Stimulated activated CD4-positive, alpha-beta T cell treated with anti-CD3 and anti-CD28 coated beads, TNF-alpha, amount 100 ng/mL, for 24 hours (primary cell): ENCODE data around the gene ZNF284.

Experiments used
- DNase-seq, 3 experiments: peaks; one replicate each; pipeline ENCODE4 v3.0.0-alpha.2; 2020; ENCODE audit warnings: low read depth in 3 of 3

The ZNF284 gene

DNA sequence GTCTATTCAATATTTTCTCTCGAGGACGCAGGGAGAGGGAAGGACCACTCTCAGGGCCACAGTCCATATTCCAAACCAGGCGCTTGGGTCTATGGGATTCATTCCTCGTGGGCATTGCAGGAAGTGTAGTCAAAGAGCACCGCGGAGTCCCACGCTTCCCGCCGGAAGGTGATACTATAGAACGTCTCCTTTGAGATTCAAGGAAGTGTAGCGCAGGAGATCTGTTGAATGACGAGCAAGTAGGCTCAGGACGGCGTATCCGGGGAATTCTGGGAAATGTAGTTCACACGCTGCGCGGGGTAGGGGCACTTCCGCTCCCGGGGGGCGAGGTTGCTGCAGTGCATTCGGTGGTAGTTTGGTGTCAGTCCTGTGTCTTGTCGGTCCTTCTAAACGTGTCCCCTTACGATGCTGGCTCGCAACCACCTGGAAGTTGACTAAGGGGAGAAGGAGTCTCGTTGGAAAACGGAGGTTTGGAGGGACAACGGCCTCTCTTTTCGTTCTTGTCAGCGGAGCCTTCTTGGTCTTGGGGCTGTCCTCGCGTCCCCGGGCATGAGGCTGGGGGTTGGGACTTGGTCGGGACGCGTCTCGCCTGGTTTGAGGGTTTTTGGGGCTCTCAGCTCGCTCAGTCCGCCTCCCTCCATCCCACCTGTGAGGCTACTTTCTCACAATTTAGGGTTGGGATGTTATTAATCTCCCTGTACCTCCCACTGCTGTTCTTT, at the start of gene ZNF284:
Gene ZNF284 (plus strand): TSS at position 336 of the 719 bp plus-strand sequence. CDS start 4,231 bp downstream, outside the sequence.
- peak; percentile 71 to 80 (median 79) for DNase-seq

DNA sequence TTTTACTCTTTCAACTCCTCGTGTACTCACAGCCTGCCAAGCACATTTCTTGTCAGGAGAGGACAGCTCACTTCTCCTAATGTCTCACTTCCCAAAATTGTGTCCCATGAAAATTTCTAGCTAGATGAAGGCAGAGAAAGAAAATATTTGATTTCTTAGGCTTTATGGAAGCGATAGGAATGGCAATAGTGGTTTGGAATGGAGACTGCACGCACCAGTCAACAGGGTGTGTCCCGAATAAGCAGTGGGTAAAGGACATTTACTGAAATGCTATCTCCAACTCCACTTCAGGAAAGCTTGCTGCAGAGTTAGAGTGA, 47.1 kb upstream of the ZNF284 start:
- no peak for DNase-seq

DNA sequence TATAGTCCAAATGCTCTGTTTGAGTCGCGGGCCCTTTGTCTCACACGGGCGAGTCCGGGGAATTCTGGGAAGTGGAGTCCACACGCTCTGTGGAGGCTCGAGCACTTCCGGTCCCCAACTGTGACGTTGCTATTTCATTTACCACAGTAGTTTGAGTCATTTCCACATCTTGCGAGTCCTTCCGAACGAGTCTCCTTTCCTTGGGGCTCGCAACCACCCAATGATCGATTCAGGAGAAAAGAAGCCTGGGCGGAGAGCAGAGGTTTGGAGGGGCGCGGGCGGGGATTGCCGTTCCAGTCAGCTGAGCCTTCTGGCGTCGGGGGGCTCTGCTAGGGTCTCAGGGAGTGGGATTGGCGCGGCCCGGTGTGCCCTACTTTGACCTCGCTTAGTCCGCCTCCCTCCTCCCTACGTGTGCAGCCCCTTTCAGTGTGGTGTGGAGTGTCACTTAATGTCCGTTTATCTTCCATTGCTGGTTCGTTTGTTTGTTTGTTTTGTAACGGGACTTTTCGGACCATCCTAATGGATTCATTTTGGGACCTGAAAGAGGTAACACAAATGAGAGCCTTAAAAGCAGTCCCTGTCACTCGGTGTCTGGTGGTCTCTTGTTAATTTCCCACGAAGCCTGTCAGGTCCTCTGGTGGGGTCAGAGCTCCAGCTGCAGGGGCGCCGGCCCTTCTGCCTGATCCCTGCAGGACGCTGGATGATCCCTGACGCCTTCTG, 46.6 kb upstream of the ZNF284 start, which contains the start of gene ZNF222:
Gene ZNF222 (plus strand): TSS at position 163 of the 720 bp plus-strand sequence. CDS start 58 bp downstream, at position 221.
- peak; percentile 55 to 74 (median 72) for DNase-seq

- DNase-seq: no peak
These were observed 45.3 kb upstream of the ZNF284 start for GRCh38 chr19:44026622-44027021.

DNA sequence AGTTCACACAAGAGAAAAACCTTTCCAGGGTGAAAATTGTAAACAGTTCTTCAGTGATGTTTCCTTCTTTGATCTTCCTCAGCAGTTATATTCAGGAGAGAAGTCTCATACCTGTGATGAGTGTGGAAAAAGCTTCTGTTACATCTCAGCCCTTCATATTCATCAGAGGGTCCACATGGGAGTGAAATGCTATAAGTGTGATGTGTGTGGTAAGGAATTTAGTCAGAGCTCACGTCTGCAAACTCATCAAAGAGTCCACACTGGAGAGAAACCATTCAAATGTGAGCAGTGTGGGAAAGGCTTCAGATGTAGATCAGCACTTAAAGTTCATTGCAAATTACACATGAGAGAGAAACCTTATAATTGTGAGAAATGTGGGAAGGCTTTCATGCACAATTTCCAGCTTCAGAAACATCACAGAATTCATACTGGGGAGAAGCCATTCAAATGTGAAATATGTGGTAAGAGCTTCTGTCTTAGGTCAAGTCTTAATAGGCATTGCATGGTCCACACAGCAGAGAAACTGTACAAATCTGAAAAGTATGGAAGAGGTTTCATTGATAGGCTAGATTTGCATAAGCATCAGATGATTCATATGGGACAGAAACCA, 39.9 kb upstream of the ZNF284 start:
- no peak for DNase-seq

DNA sequence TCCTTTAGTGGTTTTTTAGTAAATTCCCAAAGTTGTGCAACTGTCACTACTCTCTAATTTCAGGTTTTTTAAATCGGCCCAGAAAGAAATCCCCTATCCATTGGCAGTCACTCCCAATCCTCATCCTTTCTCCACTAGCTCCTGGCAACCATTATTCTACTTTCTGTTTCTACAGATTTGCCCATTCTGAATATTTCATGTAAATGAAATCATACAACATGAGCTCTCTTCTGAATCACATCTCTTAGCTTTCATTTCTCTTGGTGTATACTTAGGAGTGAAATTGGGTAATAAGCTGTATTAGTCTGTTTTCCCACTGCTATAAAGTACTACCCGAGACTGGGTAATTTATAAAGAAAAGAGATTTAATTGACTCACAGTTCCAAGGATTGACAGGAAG, 29.8 kb upstream of the ZNF284 start:
- no peak for DNase-seq

DNA sequence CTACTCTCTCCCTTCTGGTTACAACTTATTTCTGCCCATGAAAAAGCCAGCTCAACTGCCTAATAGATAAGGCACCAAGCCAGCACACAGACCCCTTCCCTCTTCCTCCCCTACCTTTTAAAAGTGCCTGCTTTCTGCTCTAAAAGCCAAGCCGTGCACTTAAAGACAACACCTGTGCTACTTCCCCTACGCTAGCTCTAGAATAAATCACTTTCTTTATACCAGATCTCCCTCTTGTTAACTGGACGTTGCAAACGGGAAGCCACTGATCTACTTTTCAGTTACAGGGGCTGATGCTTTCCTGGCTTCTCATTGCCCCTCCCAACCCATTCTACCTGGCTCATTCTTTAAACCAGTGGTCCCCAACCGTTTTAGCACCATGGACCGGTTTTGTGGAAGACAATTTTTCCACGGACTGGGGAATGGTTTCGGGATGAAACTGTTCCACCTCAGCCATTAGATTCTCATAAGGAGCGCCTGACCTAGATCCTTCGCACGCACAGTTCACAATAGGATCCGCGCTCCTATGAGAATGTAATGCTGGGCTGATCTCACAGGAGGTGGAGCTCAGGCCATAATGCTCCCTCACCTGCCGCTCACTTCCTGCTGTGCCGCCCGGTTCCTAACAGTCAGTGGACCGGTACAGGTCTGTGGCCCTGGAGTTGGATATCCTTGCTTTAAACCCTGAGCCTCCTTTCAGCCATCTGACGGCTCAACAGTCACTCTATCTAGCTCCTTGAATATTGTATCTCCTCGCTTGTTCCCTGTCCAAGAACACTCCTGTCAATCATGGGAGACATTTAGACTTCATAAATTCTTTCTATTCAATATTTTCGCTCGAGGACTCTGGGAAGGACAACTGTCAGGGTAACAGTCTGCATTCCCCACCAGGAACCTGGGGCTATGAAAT, 21.0 kb upstream of the ZNF284 start:
- DNase-seq: peak in 1 of 3 experiments; percentile 11

DNA sequence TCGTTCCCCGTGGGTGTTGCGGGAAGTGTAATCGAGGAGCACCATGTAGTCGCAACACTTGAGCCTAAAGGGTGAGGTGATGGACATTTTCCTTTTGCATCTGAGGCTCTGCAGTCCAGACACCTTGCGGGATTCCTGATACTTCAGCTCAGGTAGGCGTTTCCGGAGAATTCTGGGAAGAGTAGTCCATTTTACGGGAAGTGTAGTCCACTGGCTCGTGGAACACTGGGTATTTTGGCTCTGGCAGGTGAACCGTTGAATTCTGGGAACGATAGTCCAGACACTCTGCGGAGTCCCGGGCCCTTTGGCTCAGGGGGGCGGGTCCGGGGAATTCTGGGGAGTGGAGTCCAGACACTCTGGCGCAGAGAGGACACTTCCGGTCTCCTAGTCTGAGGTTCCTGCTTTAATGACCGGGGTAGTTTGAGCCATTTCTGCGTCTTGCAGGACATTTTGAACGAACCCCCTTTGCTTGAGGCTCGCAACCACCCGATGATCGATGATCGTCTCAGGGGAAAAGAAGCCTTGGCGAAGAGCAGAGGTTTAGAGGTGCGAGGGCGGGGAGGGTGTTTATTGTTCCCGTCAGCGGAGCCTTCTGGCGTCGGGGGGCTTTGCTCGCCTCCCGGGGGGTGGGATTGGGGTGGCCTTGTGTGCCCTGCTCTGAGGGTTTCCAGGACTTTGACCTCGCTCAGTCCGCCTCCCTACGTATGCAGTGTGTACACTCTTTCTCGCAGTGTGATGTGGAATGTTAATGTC, 20.1 kb upstream of the ZNF284 start, which contains the start of gene ZNF223:
Gene ZNF223 (plus strand): TSS at position 387 of the 753 bp plus-strand sequence. CDS start 3,141 bp downstream, outside the sequence.
- peak; percentile 54 to 62 (median 57) for DNase-seq

DNA sequence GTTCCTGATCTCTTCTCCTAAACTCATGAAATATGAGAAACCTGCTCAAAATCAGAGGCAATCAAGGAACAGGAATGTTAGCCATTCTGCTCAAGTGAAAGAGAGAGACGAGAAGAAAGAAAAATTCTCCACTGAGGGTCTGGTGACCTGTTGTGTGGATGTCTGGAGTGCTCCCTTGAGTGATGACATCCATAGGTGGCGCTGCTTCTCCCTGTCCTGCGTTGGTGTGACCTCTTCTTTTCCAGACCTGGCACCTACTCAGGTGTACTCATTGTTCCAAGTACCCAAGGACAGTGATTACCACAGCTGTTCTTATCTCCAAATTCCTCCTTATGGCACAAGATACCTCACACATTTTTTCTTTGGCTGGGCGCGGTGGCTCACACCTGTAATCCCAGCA, 16.1 kb upstream of the ZNF284 start:
- no peak for DNase-seq

DNA sequence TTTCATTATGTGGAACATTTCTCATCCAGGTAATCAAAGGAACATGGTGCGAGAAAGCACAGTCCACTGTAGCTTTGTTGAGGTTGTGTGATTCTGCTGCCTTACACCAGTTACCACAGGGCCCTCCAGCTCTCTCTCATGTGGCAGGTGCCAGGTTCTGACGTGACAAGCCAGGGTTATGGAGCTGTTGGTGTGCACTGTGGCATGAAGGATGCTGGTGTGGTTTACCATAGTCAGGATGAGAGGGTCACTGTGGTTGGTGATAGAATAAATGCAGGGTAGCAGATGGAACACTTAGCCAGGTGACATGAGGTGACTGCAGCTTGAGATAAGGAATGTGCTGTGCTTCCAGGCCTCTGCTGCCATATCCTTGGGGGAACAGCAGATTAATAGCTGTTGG, 12.7 kb upstream of the ZNF284 start:
- no peak for DNase-seq

DNA sequence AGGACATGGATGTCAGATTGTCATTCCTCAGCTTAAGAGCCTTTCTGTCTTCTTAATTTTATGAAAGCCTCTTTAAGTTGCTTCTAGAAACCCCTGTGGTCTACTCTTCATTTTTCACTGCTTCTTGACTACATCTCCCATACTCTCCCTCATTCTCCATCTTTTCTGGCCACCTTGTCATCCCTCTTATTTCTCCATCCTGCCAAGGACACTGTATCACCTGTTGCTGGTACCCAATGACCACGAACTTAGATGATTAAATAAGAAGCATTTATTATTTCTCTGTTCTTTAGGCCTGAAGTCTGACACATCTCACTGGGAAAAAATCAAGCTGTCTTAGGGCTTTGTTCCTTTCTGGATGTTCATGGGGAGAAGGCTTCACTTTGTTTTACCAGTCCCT, 10.9 kb upstream of the ZNF284 start:
- DNase-seq: no peak

DNA sequence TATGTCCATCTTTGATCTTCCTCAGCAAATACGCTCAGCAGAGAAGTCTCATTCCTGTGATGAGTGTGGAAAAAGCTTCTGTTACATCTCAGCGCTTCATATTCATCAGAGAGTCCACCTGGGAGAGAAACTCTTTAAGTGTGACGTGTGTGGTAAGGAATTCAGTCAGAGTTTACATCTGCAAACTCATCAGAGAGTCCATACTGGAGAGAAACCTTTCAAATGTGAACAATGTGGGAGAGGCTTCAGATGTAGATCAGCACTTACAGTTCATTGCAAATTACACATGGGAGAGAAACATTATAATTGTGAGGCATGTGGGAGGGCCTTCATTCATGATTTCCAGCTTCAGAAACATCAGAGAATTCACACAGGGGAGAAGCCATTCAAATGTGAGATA, 5.7 kb upstream of the ZNF284 start:
- no peak for DNase-seq

DNA sequence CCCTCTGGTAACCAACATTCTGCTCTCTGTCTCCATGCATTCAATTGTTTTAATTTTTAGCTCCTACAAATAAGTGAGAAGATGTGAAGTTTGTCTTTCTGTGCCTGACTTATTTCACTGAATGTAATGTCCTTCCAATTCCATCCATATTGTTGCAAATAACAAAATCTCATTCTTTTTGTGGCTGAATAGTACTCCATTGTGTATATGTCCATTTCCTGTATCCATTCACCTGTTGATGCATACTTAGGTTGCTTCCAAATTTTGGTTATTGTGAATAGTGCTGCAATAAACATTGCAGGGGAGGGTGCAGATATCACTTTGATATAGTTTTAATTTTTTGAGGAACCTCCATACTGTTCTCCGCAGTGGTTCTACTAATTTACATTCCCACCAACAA, 2.5 kb upstream of the ZNF284 start:
- DNase-seq: no peak

DNA sequence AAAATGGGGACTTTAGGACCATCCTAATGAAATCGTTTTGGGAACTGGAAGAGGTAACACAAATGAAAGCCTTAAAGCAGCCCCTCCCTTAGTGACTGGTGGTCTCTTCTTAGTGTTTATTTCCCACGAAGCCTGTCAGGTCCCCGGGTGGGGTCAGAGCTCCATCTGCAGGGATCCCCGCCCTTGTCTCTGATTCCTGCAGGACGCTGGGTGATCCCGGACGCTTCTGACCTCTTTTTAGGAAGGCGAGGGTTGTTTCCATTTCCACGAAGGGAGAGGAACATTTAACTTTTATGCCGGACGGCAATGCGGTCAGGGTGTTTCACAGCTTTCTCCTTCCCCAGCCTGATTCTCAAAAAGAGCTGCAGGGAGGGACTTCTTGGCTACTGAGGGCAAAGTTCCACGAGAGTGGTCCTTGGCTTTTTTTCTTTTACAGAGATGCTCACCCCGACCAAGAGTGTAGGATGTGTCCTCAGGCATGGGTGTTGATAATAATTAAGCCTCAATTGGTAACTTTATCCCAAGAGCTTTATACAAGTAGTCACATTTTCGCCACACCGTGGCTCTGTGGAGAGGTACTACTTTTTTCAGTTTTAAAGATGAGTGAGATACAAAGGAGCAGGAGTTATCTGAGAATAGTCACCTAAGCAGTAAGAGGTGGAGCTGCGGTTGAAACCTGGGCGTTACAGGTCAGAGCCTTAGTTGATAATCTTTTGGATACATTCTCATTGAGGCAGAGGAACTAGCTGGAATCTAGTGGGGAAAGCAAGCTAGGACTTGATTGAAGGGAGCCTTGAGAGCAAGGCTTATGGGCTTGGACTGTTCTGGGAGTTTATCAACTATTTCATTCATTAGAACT, 813 bp downstream of the ZNF284 start:
- DNase-seq: no peak

DNA sequence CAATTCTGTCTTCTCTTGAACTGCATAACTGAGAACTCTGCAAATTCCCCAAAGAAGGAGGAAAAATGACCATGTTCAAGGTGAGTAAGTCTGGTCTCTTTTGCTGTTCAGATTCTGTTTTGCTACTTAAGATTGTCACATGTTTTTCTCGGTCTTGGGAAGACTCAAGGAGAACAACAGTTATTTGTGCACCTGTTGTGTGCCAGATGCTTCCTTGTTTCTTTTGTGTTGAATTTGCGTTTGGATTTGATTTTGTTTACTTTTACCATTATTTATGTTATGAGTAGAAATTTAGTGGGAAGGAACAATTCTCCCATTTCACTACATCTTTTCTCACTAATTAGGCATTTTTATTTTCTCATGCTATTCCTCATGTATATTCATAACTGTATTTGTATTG, 4.4 kb downstream of the ZNF284 start:
- DNase-seq: no peak

DNA sequence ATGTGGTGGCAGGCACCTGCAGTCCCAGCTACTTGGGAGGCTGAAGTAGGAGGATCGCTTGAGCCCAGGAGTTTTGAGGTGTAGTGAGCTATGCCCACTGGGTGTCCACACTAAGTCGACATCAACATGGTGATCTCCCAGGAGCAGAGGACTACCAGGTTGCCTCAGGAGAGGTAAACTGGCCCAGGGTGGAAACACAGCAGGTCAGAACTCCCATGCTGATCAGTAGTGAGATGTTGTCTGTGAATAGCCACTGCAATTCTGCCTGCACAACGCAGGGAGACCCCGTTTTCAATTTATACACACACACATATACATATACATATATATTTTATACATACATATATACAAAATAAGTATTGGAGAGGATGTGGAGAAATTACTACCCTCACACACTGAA, 20.1 kb downstream of the ZNF284 start:
- DNase-seq: no peak

GRCh38 chr19:44093931-44094765, 22.2 kb downstream of the ZNF284 start, which contains the start of gene ZNF224:
Gene ZNF224, plus strand, starts transcription at chr19:44094361. Its CDS starts 3,513 bp downstream, at chr19:44097874.
- DNase-seq: peak; percentile 66 to 82 (median 77)

DNA sequence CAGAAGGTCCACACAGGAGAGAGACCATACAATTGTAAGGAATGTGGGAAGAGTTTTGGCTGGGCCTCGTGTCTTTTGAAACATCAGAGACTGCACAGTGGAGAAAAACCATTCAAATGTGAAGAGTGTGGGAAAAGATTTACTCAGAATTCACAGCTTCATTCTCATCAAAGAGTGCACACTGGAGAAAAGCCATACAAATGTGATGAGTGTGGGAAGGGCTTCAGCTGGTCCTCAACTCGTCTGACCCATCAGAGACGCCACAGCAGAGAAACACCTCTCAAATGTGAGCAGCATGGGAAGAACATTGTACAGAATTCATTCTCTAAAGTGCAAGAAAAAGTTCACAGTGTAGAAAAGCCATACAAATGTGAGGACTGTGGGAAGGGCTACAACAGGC, 35.8 kb downstream of the ZNF284 start:
- DNase-seq: no peak

DNA sequence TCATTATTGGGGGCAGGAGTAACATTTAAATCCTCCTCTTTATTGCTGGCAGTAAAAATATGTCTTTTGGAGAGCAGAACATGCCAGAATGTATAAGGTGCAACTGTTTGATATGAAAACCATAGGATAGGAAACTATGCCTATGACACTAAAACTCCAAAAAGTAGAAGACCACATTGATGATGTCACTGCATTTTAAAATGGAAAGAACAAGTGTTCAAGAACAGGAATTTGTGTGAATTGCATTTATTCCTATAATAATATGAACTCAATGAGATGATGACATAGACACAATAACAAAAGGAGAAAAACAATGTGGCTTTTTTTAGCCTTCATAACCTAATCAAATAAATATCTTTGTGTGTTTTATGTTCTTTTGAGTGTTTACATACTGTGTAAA, 37.5 kb downstream of the ZNF284 start:
- DNase-seq: no peak
